Left lung (tissue), 10 donors: ENCODE measurements around the gene RNF11. TPM values are rescaled to one million over a fixed set of nuclear protein-coding genes. Genes with fewer than 3 reads are reported as not detected.

ENCODE experiments used
- ATAC-seq: fragments of 200-7000 bp; cut with Tn5 transposase; one replicate; pipeline ENCODE4 v1.9.1; 2020; ENCODE audit warnings: moderate library complexity
- DNase-seq, 4 donors: peaks; one replicate each; pipeline ENCODE4 v3.0.0-alpha.2; 2013 to 2020
- H3K27ac ChIP-seq, 2 donors: fragments of 200-600 bp; sonication (generic) in 1 of 2; one replicate each; pipeline versions ENCODE4 v1.5.0 to v1.8.0; 2020 to 2021
- H3K27me3 ChIP-seq, 2 donors: fragments of 200-600 bp; sonication (generic) in 1 of 2; one replicate each; pipeline versions ENCODE4 v1.5.0 to v1.8.0; 2020 to 2021
- H3K36me3 ChIP-seq, 2 donors: fragments of 200-600 bp; sonication (generic) in 1 of 2; one replicate each; pipeline versions ENCODE4 v1.5.0 to v1.8.0; 2020 to 2021
- H3K4me1 ChIP-seq, 2 donors: fragments of 200-600 bp; one replicate each; pipeline ENCODE4 v1.8.0; 2021
- H3K4me3 ChIP-seq, 2 donors: fragments of 200-600 bp; sonication (generic) in 1 of 2; one replicate each; pipeline versions ENCODE4 v1.5.0 to v1.8.0; 2020 to 2021; ENCODE audit warnings: mild to moderate bottlenecking in 1 of 2
- H3K9me3 ChIP-seq, 2 donors: fragments of 200-600 bp; sonication (generic) in 1 of 2; one replicate each; pipeline versions ENCODE4 v1.5.0 to v1.8.0; 2020 to 2021
- intact Hi-C, 2 donors: fragments of 100-400 bp; cut with DNase I; formaldehyde crosslinking; loops; one replicate each; pipeline versions ENCODE4 v1.11.2 to v1.14.2; 2022
- polyA plus RNA-seq, 6 donors: library from polyadenylated mRNA; unstranded; fragments of 120-200 nt; gene quantifications; one replicate each; pipeline ENCODE4 v1.2.1, GENCODE V29; 2013; ENCODE audit not compliant: insufficient read length in 6 of 6
- total RNA-seq, 2 donors: library from RNA; stranded (reverse); fragmentation: NEBNext Ultra II Directional; extraction: Animal tissue kit (Norgen Biotek cat#: 25700); gene quantifications; one replicate each; pipeline ENCODE4 v1.2.1, GENCODE V29; 2021
- TF ChIP-seq, protein P1 (sequence below), 2 donors: fragments of 200-600 bp; sonication (generic) in 1 of 2; IDR thresholded peaks; one replicate each; pipeline versions ENCODE4 v1.5.0 to v1.8.0; 2021; ENCODE audit warnings: antibody characterized with exemption in 2 of 2
- donor health status: DM: no; HTN: yes; CAD: no.
- donor health status: DM: no; HTN: no; CAD: no.

Gene RNF11
- total and polyA plus RNA-seq, 8 donors = 90.1 to 114 (median 97.7) TPM

DNA sequence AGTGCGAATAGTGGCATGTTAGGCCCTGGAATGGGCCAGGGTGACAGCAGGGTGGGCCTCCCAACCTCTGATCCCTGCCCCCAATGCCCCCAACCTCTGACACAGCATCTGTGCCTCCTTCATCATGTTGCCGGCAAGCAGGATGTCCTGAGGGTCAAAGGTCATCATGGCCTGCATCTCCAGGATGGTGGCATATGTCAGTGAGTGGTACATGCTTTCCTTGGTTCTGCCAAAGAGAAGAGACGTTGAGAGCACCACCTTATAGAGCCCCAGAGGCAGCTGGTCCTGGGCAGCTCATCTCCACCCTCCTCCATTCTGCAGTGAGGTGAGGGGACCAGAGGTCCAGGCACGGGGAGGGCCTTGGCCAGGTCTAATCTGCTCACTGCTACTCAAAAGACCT, 76.6 kb downstream of the RNF11 start:
- intact Hi-C loops = no loop called here
- peak overlapping the region in 1 of 2 donors; percentile 48 for H3K27ac ChIP-seq
- no peaks in the 10 kb centered on the region for H3K9me3 ChIP-seq
- peaks cover 14 to 22% of the 10 kb centered on the region in 2 donors for H3K4me1 ChIP-seq
- no peak for ATAC-seq
- H3K27me3 ChIP-seq = no peaks in the 10 kb centered on the region
- TF ChIP-seq, protein P1, sequence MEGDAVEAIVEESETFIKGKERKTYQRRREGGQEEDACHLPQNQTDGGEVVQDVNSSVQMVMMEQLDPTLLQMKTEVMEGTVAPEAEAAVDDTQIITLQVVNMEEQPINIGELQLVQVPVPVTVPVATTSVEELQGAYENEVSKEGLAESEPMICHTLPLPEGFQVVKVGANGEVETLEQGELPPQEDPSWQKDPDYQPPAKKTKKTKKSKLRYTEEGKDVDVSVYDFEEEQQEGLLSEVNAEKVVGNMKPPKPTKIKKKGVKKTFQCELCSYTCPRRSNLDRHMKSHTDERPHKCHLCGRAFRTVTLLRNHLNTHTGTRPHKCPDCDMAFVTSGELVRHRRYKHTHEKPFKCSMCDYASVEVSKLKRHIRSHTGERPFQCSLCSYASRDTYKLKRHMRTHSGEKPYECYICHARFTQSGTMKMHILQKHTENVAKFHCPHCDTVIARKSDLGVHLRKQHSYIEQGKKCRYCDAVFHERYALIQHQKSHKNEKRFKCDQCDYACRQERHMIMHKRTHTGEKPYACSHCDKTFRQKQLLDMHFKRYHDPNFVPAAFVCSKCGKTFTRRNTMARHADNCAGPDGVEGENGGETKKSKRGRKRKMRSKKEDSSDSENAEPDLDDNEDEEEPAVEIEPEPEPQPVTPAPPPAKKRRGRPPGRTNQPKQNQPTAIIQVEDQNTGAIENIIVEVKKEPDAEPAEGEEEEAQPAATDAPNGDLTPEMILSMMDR (IDR thresholded peaks at IDR 0.05) = no peak
- H3K36me3 ChIP-seq = no peaks in the 10 kb centered on the region
- H3K4me3 ChIP-seq = no peak overlapping the region
- no peak for DNase-seq

DNA sequence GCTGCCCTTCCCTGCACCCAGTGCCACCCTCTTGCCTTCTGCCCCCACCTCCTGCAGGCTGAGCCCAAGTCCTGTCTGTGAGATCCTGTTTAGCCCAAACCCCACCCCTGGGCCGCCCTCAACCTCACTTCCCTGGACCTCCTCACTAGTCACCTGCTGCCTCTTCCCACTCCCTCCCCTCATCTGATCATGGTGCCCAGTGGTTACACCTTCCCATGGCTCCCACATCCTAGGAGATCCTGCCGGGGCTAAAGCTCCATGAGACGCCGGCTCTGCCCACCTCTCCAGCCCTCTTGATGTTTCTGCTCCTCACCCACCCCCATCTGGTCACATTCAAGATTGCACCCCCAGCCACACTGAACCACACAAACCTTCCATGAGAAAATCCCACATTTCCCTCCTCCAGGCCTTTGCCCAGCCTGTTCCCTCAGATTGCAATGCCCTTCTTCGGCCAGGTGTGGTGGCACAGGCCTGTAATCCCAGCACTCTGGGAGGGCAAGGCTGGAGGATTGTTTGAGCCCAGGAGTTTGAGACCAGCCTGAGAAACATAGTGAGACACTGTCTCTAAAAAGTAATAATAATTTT, 77.3 kb downstream of the RNF11 start:
- H3K36me3 ChIP-seq = no peaks in the 10 kb centered on the region
- peak overlapping the region; percentile 48 to 65 for H3K27ac ChIP-seq
- H3K27me3 ChIP-seq = no peaks in the 10 kb centered on the region
- DNase-seq (no peak), ATAC-seq (peak; percentile 9)
- TF ChIP-seq, protein P1 (IDR thresholded peaks at IDR 0.05) = peak in 1 of 2 donors; percentile 6
- intact Hi-C loops = no loop called here
- peaks cover 14 to 22% of the 10 kb centered on the region in 2 donors for H3K4me1 ChIP-seq
- H3K9me3 ChIP-seq = no peaks in the 10 kb centered on the region
- H3K4me3 ChIP-seq = no peak overlapping the region

DNA sequence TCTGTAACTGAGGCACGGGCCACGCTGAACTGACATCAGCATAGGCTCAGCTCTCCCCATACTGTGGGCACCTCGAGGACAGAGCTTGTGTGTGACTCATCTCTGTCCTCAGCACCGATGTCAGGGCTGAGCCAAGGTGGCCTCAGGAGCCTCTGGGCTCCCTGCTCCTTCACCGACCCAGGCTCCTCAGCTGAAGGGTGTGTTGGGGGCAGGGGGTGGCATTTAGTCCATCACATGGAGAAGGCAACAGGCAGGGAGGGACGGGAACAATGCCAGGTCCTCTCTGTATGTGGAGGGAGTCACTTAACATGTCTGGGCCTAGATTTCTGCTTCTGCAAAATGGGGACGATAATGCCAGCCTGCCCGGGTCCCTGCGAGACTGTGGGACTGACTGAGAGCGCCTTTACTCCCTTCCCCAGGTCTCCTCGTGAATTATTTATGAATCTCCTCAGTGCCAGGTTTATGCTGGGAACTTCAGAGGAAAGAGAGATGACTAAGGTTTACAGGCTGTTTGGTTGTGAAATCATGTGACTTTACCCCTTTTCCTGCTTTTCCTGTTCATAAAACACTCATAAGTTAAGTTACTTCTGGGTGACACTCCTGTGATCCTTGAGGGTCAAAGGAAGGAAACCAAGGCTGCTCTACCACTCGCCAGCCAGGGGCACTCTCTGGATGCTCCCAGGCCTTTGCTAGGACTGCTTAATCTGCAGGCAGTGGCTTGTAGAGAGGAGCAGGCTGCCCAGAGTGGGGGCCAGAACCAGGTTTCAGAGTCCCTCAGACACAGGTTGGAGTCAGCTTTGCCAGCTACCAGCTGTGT, 78.1 kb downstream of the RNF11 start:
- H3K4me3 ChIP-seq = no peak overlapping the region
- ATAC-seq = peak; percentile 77
- H3K36me3 ChIP-seq = no peaks in the 10 kb centered on the region
- TF ChIP-seq, protein P1 (IDR thresholded peaks at IDR 0.05) = no peak
- H3K4me1 ChIP-seq = peaks cover 14 to 22% of the 10 kb centered on the region in 2 donors
- peak in 2 of 4 donors; percentile 55 to 68 for DNase-seq
- peak overlapping the region; percentile 48 to 65 for H3K27ac ChIP-seq
- intact Hi-C loops = no loop called here
- H3K9me3 ChIP-seq = no peaks in the 10 kb centered on the region
- no peaks in the 10 kb centered on the region for H3K27me3 ChIP-seq

DNA sequence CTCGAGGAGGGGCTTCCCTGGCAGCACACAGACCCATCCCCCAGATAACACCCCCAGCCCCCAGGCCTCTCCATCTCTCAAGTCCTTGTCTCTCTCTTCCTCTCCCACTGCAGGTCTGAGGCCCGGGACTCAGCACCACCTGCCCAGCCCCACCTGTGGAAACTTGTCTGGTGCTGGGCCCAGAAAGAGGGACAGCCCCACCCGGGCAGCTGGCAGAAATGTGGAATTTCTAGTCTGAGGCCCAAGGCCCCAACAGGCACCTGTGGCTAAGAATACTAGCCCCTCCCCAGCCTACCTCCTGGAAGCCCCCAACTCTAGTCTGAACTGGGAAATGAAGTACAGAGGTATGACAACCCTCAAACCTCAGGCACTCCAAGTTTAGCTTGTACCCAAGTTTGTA, 78.9 kb downstream of the RNF11 start:
- H3K4me3 ChIP-seq = no peak overlapping the region
- TF ChIP-seq, protein P1 (IDR thresholded peaks at IDR 0.05) = no peak
- peak overlapping the region; percentile 48 to 65 for H3K27ac ChIP-seq
- H3K36me3 ChIP-seq = no peaks in the 10 kb centered on the region
- ATAC-seq (peak; percentile 65), DNase-seq (peak in 2 of 4 donors; percentile 56 to 60)
- intact Hi-C loops = no loop called here
- peaks cover 14 to 22% of the 10 kb centered on the region in 2 donors for H3K4me1 ChIP-seq
- no peaks in the 10 kb centered on the region for H3K27me3 ChIP-seq
- H3K9me3 ChIP-seq = no peaks in the 10 kb centered on the region

DNA sequence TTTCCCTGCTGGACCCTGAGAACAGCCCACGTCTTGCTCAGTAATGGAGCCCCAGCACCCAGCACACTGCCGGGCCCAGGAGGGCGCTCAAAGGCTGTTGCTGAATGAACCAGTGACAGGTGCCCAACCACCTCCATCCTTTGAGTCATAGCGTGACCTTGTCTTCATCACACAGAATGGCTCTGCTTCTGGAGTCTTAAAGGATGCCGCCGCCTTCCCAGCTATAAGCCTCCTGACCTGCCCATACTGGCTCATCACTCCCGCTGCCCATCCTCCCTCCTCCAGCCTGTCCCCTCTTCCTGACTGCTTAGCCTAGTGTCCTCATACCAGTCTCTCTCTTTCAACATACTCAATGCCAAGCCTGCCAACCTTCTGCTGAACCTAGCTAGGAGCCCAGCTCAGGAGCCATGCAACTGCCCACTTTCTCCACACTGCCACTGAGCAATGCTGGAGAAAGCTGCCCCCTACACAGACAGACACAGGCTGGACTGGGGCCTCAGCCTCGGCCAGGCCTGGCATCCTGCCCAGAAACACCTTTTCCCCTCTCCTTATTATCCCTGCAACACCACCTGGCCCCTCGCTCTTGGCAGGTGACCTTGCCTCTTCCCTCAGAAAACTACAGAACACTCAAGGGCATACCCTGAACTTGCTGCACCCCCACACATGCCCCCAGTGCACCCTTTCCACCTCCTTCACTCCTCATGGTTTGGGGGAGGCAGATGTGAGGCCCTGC, 80.2 kb downstream of the RNF11 start:
- DNase-seq = peak in 1 of 4 donors; percentile 47

More for the DNA sequence above, 80.2 kb downstream of the RNF11 start:
- no peaks in the 10 kb centered on the region for H3K36me3 ChIP-seq
- TF ChIP-seq, protein P1 (IDR thresholded peaks at IDR 0.05) = no peak
- H3K4me3 ChIP-seq = no peak overlapping the region
- no peak overlapping the region for H3K27ac ChIP-seq
- intact Hi-C loops = no loop called here
- H3K4me1 ChIP-seq = peaks cover 14 to 22% of the 10 kb centered on the region in 2 donors
- no peak for ATAC-seq
- H3K9me3 ChIP-seq = no peaks in the 10 kb centered on the region
- H3K27me3 ChIP-seq = no peaks in the 10 kb centered on the region
